K562 (cell line): ENCODE data around the gene TRRAP. TPM values are rescaled to one million over a fixed set of nuclear protein-coding genes. Genes with fewer than 3 reads are reported as not detected.

ENCODE experiments used
- ATAC-seq: fragments of 200-7000 bp; cut with Tn5 transposase; 3 replicates; pipeline ENCODE4 v1.9.1; 2020; ENCODE audit warnings: moderate library complexity
- BruUV-seq: library from RNA; stranded (reverse); fragments of 400-500 nt; replicated peaks from 2 replicates; lab custom pipeline; 2021; lab: Mats Ljungman, UMichigan
- CTCF ChIA-PET: fragments of 300-600 bp; formaldehyde crosslinking; extraction: SDS; loops from one replicate; lab custom pipeline; 2021; ENCODE audit warnings: low intra/inter-chr PET ratio; lab: Yijun Ruan, JAX
- POLR2A ChIA-PET: fragments of 300-600, 350-650 bp; sonication (Branson Sonifier 250); formaldehyde crosslinking; extraction: SDS; loops from one replicate; lab custom pipeline; 2021; ENCODE audit warnings: antibody characterized with exemption, inconsistent platforms; lab: Yijun Ruan, JAX
- DNase-seq, 4 experiments: peaks; one replicate each; pipeline versions ENCODE4 v3.0.0 to v3.0.0-alpha.2; 2011 to 2018; ENCODE audit warnings: low spot score in 3 of 4, mixed read lengths in 3 of 4; ENCODE audit errors: extremely low read depth in 1 of 4
- FAIRE-seq: peaks from 2 replicates; lab custom pipeline; 2011; peaks lifted over from hg19 to GRCh38; lab: Jason Lieb, UNC
- H2AFZ ChIP-seq: 2 replicates; pipeline ENCODE4 v1.6.0; 2011; ENCODE audit warnings: low read depth, low read length, control low read depth, inconsistent platforms
- H3K27ac ChIP-seq: fragments of 200-600 bp; 3 replicates; pipeline ENCODE4 v1.8.0; 2011; ENCODE audit warnings: low read depth, mild to moderate bottlenecking, control low read depth, inconsistent platforms, low read length, moderate library complexity, mixed read lengths; ENCODE audit errors: extremely low read depth
- H3K27me3 ChIP-seq, 2 experiments: fragments of 300-600 bp in 1 of 2; 2 replicates in 1 of 2; 3 replicates in 1 of 2; pipeline versions ENCODE4 v1.6.0 to v1.8.0; 2011; ENCODE audit warnings: inconsistent platforms in 2 of 2, low read length in 2 of 2, mild to moderate bottlenecking in 1 of 2, mixed read lengths in 1 of 2, moderate library complexity in 1 of 2; ENCODE audit not compliant: control insufficient read depth in 2 of 2, insufficient read depth in 2 of 2
- H3K36me3 ChIP-seq: fragments of 300-600 bp; 3 replicates; pipeline ENCODE4 v1.8.0; 2011; ENCODE audit warnings: mild to moderate bottlenecking, low read length, inconsistent platforms; ENCODE audit not compliant: control insufficient read depth, insufficient read depth
- H3K4me1 ChIP-seq, 2 experiments: fragments of 200-600 bp in 1 of 2; replicated peaks in 1 of 2; 2 replicates in 1 of 2; 3 replicates in 1 of 2; pipeline versions ENCODE4 v1.5.1 to v1.8.0; 2011; ENCODE audit warnings: inconsistent platforms in 2 of 2, low read length in 2 of 2, mild to moderate bottlenecking in 1 of 2, mixed read lengths in 1 of 2, moderate library complexity in 1 of 2; ENCODE audit not compliant: control insufficient read depth in 2 of 2, insufficient read depth in 2 of 2
- H3K4me2 ChIP-seq: 2 replicates; pipeline ENCODE4 v1.6.1; 2011; ENCODE audit warnings: low read length, control low read depth, inconsistent platforms, mixed read lengths; ENCODE audit not compliant: insufficient read depth
- H3K4me3 ChIP-seq: fragments of 200-600 bp; sonication (generic), shearing (Covaris generic); 2 replicates; pipeline ENCODE4 v1.5.1; 2016; ENCODE audit warnings: control low read depth, inconsistent platforms
- H3K79me2 ChIP-seq: fragments of 200-600 bp; 3 replicates; pipeline ENCODE4 v1.8.0; 2011; ENCODE audit warnings: low read length, inconsistent platforms; ENCODE audit not compliant: control insufficient read depth, insufficient read depth
- H3K9ac ChIP-seq, 2 experiments: 2 replicates each; pipeline versions ENCODE4 v1.6.0 to v1.6.1; 2011; ENCODE audit warnings: low read depth in 2 of 2, low read length in 2 of 2, control low read depth in 1 of 2, inconsistent platforms in 1 of 2, mild to moderate bottlenecking in 1 of 2, mixed read lengths in 1 of 2; ENCODE audit not compliant: insufficient read depth in 1 of 2
- H3K9me1 ChIP-seq: one replicate; pipeline ENCODE4 v1.6.0; 2011; ENCODE audit warnings: inconsistent platforms, mild to moderate bottlenecking, low read length, moderate library complexity; ENCODE audit not compliant: control insufficient read depth, insufficient read depth
- H3K9me3 ChIP-seq: replicated peaks from 2 replicates; pipeline ENCODE4 v1.5.1; 2011; ENCODE audit warnings: low read depth, low read length, inconsistent platforms; ENCODE audit not compliant: control insufficient read depth, insufficient read depth
- H4K20me1 ChIP-seq: replicated peaks from 2 replicates; pipeline ENCODE4 v1.6.1; 2011; ENCODE audit warnings: low read length, inconsistent platforms, mixed read lengths; ENCODE audit not compliant: control insufficient read depth, insufficient read depth
- BRF2 ChIP-seq: IDR thresholded peaks from 3 replicates; pipeline ENCODE4 v1.6.1; 2011; ENCODE audit warnings: borderline replicate concordance, mild to moderate bottlenecking; ENCODE audit not compliant: insufficient read length, insufficient read depth
- CREM ChIP-seq: IDR thresholded peaks from 2 replicates; pipeline ENCODE4 v1.6.1; 2014; ENCODE audit warnings: antibody characterized with exemption, low read depth
- DACH1 ChIP-seq: fragments of 450-650 bp; IDR thresholded peaks from 2 replicates; pipeline ENCODE4 v1.6.1; 2018; ENCODE audit not compliant: partially characterized antibody
- E2F4 ChIP-seq: sonication (generic); formaldehyde crosslinking; IDR thresholded peaks from 2 replicates; pipeline ENCODE4 v1.8.0; 2022; ENCODE audit warnings: mild to moderate bottlenecking, low read depth, missing genetic modification reagents
- ERF ChIP-seq: fragments of 450-650 bp; formaldehyde crosslinking; IDR thresholded peaks from 2 replicates; pipeline ENCODE4 v1.4.0; 2020; ENCODE audit warnings: mild to moderate bottlenecking, mixed read lengths
- HEY1 ChIP-seq: fragments of 250-450 bp; sonication (Bioruptor Pico); IDR thresholded peaks from 2 replicates; pipeline ENCODE4 v1.5.0; 2020; ENCODE audit warnings: mild to moderate bottlenecking, moderate library complexity, borderline replicate concordance
- NELFE ChIP-seq: IDR thresholded peaks from 2 replicates; pipeline ENCODE4 v1.6.1; 2011; ENCODE audit warnings: mild to moderate bottlenecking; ENCODE audit not compliant: insufficient read depth, insufficient read length
- NFATC3 ChIP-seq: fragments of 450-650 bp; IDR thresholded peaks from 2 replicates; pipeline ENCODE4 v1.6.1; 2017; ENCODE audit warnings: mild to moderate bottlenecking
- RHOXF2B ChIP-seq: fragments of 250-450 bp; sonication (Bioruptor Pico); conservative IDR thresholded peaks from 2 replicates; pipeline ENCODE4 v1.5.1; 2021
- ZBTB34 ChIP-seq: fragments of 250-450 bp; sonication (Bioruptor Pico); IDR thresholded peaks from 2 replicates; pipeline ENCODE4 v1.8.0; 2021; ENCODE audit warnings: mild to moderate bottlenecking, moderate library complexity
- ZNF282 ChIP-seq: sonication (generic); formaldehyde crosslinking; IDR thresholded peaks from 2 replicates; pipeline ENCODE4 v1.8.1; 2023; ENCODE audit warnings: missing genetic modification reagents
- ZNF354B ChIP-seq: fragments of 250-450 bp; sonication (Bioruptor Pico); IDR thresholded peaks from 2 replicates; pipeline ENCODE4 v1.4.0; 2020
- ZNF668 ChIP-seq: fragments of 250-450 bp; sonication (Bioruptor Pico); IDR thresholded peaks from 2 replicates; pipeline ENCODE4 v1.8.0; 2022; ENCODE audit warnings: mild to moderate bottlenecking, inconsistent platforms
- ZNF740 ChIP-seq, 3 experiments: fragments of 200-800 bp in 1 of 3; sonication (Bioruptor generic) in 1 of 3; sonication (generic) in 1 of 3; formaldehyde crosslinking in 1 of 3; IDR thresholded peaks; 2 replicates each; pipeline versions ENCODE4 v1.6.1 to v1.8.0; 2016 to 2022; ENCODE audit warnings: mild to moderate bottlenecking in 2 of 3, missing compliant biosample characterization in 2 of 3, missing genetic modification characterization in 2 of 3, missing genetic modification reagents in 1 of 3
- ZZZ3 ChIP-seq: fragments of 450-650 bp; IDR thresholded peaks from 2 replicates; pipeline ENCODE4 v1.6.1; 2016; ENCODE audit warnings: antibody characterized with exemption, mild to moderate bottlenecking, moderate library complexity
- WGBS: fragments of 100-300 bp; shearing (Covaris generic); methylation state at CpG from one replicate; pipeline ENCODE4 v1.1.6; 2016; ENCODE audit warnings: low coverage, mixed read lengths; ENCODE audit not compliant: insufficient coverage; ENCODE audit errors: missing lambda C conversion rate; 5-methylcytosine and 5-hydroxymethylcytosine counted together
- in situ Hi-C: fragments of 300-500 bp; cut with MboI; formaldehyde crosslinking; loops from 4 replicates; pipeline ENCODE4 v1.15.0; 2018; ENCODE audit warnings: inconsistent platforms, mixed read lengths
- intact Hi-C: fragments of 100-400 bp; cut with micrococcal nuclease; formaldehyde crosslinking; loops from 2 replicates; pipeline ENCODE4 v1.14.2; 2022
- polyA plus RNA-seq, 8 experiments: library from polyadenylated mRNA; depleted of rRNA in 4 of 8; stranded (reverse) in 5 of 8; unstranded in 3 of 8; fragments of >200 nt; fragmentation: Nextera tagmentation in 2 of 8; fragmentation: Illumina TruSeq in 1 of 8; extraction: Ambion mirVana in 2 of 8; extraction: Trizol in 1 of 8; gene quantifications; 2 replicates each; pipeline versions ENCODE4 v1.2.1 to v1.2.3, GENCODE V29; 2011 to 2014; ENCODE audit warnings: inconsistent platforms in 1 of 8, missing spikeins in 1 of 8
- total RNA-seq, 7 experiments: library from RNA; depleted of rRNA in 6 of 7; stranded (reverse); fragments of >200 nt in 6 of 7; fragmentation: Illumina TruSeq in 2 of 7; extraction: Trizol in 2 of 7; gene quantifications; 2 replicates each; pipeline versions ENCODE4 v1.2.1 to v1.2.3, GENCODE V29; 2011 to 2021; ENCODE audit warnings: low replicate concordance in 1 of 7

The TRRAP gene
- total and polyA plus RNA-seq, 9 of the 15 experiments (the other 6 are each of a cell fraction or from before 2014, with no cell fraction given) = 1.3 to 47.2 (median 9.7) TPM

GRCh38 chr7:99002827-99003212 lies 124.5 kb downstream of the TRRAP start (continued):
- TF ChIP-seq ZNF668 (CRISPR knock-in tag) (no peak), RHOXF2B (CRISPR knock-in tag) (no peak), ZNF740 (CRISPR knock-in tag; IDR thresholded peaks at IDR 0.05) (no peak), ZNF740 (tag; IDR thresholded peaks at IDR 0.05) (no peak), HEY1 (CRISPR knock-in tag) (no peak)

- ATAC-seq = no peak
- Histone ChIP-seq H3K9me1 (no peaks in the 10 kb centered on the region), H3K4me3 (no peak overlapping the region), H3K4me1 (peaks cover 0 to 3% of the 10 kb centered on the region in 2 experiments; a peak in 1 of 5 replicates), H2AFZ (no peak overlapping the region), H3K9ac (no peak overlapping the region), H3K4me2 (no peak overlapping the region), H3K79me2 (no peaks in the 10 kb centered on the region), H4K20me1 (no peaks in the 10 kb centered on the region), H3K36me3 (peaks cover 88% of the 10 kb centered on the region), H3K27ac (no peak overlapping the region), H3K9me3 (no peaks in the 10 kb centered on the region), H3K27me3 (no peaks in the 10 kb centered on the region)
- CTCF ChIA-PET = no interaction called here
- in situ Hi-C loops = no loop called here
- intact Hi-C loops = no loop called here
- WGBS = 91% methylated on average over 15 of the region's 15 CpGs
- POLR2A ChIA-PET = no interaction called here
- no TSS peak for BruUV-seq
- no peak for TF ChIP-seq DACH1
- TF ChIP-seq CREM = no peak
- TF ChIP-seq BRF2 = no peak
- no peak for TF ChIP-seq ZNF354B
- TF ChIP-seq ZNF282 = no peak
- TF ChIP-seq ERF (CRISPR knock-in tag) = no peak
- no peak for TF ChIP-seq NFATC3
- no peak for TF ChIP-seq E2F4 (CRISPR knock-in tag)
- TF ChIP-seq ZZZ3 = no peak
- TF ChIP-seq ZBTB34 (CRISPR knock-in tag) = no peak
- TF ChIP-seq NELFE = no peak
- FAIRE-seq = no peak
- DNase-seq = no peak
These were observed 125.1 kb downstream of the TRRAP start for GRCh38 chr7:99003419-99003818.
